Measurements from ENCODE around the gene ANXA1.

Gene ANXA1

DNA sequence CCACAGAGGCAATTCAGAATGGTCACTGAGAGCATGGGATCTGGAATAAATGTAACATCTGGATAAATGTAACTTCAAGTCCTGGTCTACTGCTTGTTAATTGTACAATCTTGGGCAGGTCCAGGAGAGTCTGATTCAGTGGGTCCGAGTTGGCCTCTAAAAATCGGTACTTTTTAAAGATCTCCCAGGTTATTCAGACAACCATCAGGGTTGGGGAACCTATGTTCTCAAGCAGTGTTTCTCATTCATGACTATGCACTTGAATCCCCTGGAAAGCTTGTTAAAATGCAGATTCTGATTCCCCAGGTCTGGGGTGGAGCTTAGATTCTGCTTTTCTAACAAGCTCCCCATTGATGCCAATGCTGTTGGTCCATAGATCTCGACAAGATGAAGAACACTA is 14.8 kb downstream of the ANXA1 start:
- Histone ChIP-seq H3K4me2 (ENCODE audit: low read depth, low read length, poor library complexity, severe bottlenecking) (no peak overlapping the region), H4K20me1 (ENCODE audit: insufficient read depth, low read length, poor library complexity, severe bottlenecking) (no peaks in the 10 kb centered on the region), H3K4me3 (ENCODE audit: low read length, poor library complexity, severe bottlenecking) (no peak overlapping the region), H3F3A (ENCODE audit: low read depth) (no peaks in the 10 kb centered on the region), H3K79me2 (ENCODE audit: insufficient read depth, low read length) (no peaks in the 10 kb centered on the region), H3K9ac (ENCODE audit: low read depth, low read length, poor library complexity, severe bottlenecking) (no peak overlapping the region), H3K9me3 (ENCODE audit: insufficient read depth, low read depth, low read length) (no peaks in the 10 kb centered on the region), H2AFZ (ENCODE audit: low read length) (no peak overlapping the region), H3K27me3 (ENCODE audit: insufficient read depth, low read length, poor library complexity, severe bottlenecking) (no peaks in the 10 kb centered on the region), H3K36me3 (ENCODE audit: insufficient read depth, low read length) (peaks cover 72% of the 10 kb centered on the region), H3K4me1 (ENCODE audit: insufficient read depth, low read length, poor library complexity, severe bottlenecking) (peaks cover 36% of the 10 kb centered on the region), H3K9me2 (replicated peaks; ENCODE audit: low read depth, low read length) (no peaks in the 10 kb centered on the region)
- TF ChIP-seq, protein P1, sequence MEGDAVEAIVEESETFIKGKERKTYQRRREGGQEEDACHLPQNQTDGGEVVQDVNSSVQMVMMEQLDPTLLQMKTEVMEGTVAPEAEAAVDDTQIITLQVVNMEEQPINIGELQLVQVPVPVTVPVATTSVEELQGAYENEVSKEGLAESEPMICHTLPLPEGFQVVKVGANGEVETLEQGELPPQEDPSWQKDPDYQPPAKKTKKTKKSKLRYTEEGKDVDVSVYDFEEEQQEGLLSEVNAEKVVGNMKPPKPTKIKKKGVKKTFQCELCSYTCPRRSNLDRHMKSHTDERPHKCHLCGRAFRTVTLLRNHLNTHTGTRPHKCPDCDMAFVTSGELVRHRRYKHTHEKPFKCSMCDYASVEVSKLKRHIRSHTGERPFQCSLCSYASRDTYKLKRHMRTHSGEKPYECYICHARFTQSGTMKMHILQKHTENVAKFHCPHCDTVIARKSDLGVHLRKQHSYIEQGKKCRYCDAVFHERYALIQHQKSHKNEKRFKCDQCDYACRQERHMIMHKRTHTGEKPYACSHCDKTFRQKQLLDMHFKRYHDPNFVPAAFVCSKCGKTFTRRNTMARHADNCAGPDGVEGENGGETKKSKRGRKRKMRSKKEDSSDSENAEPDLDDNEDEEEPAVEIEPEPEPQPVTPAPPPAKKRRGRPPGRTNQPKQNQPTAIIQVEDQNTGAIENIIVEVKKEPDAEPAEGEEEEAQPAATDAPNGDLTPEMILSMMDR (conservative IDR thresholded peaks at IDR 0.05; ENCODE audit: low read length), result no peak
- TF ChIP-seq EZH2phosphoT487 (IDR thresholded peaks at IDR 0.05; ENCODE audit: borderline replicate concordance), result no peak

GRCh38 chr9:73167614-73168013 is 15.9 kb downstream of the ANXA1 start:
- H3K79me2 ChIP-seq (ENCODE audit: insufficient read depth, low read length), result no peaks in the 10 kb centered on the region
- peaks cover 32% of the 10 kb centered on the region for H3K4me1 ChIP-seq (ENCODE audit: insufficient read depth, low read length, poor library complexity, severe bottlenecking)
- no peaks in the 10 kb centered on the region for H4K20me1 ChIP-seq (ENCODE audit: insufficient read depth, low read length, poor library complexity, severe bottlenecking)
- peaks cover 60% of the 10 kb centered on the region for H3K36me3 ChIP-seq (ENCODE audit: insufficient read depth, low read length)
- H3F3A ChIP-seq (ENCODE audit: low read depth), result no peaks in the 10 kb centered on the region
- H3K4me2 ChIP-seq (ENCODE audit: low read depth, low read length, poor library complexity, severe bottlenecking), result peak overlapping the region; percentile 12
- no peak overlapping the region for H3K9ac ChIP-seq (ENCODE audit: low read depth, low read length, poor library complexity, severe bottlenecking)
- no peak overlapping the region for H2AFZ ChIP-seq (ENCODE audit: low read length)
- H3K9me3 ChIP-seq (ENCODE audit: insufficient read depth, low read depth, low read length), result no peaks in the 10 kb centered on the region
- no peak overlapping the region for H3K4me3 ChIP-seq (ENCODE audit: low read length, poor library complexity, severe bottlenecking)
- no peaks in the 10 kb centered on the region for H3K9me2 ChIP-seq (replicated peaks; ENCODE audit: low read depth, low read length)
- H3K27me3 ChIP-seq (ENCODE audit: insufficient read depth, low read length, poor library complexity, severe bottlenecking), result no peaks in the 10 kb centered on the region
- no peak for TF ChIP-seq EZH2phosphoT487 (IDR thresholded peaks at IDR 0.05; ENCODE audit: borderline replicate concordance)
- TF ChIP-seq, protein P1 (conservative IDR thresholded peaks at IDR 0.05; ENCODE audit: low read length), result no peak

GRCh38 chr9:73168298-73168934 is 16.8 kb downstream of the ANXA1 start:
- Histone ChIP-seq H3K9me3 (ENCODE audit: insufficient read depth, low read depth, low read length) (no peaks in the 10 kb centered on the region), H3K4me2 (ENCODE audit: low read depth, low read length, poor library complexity, severe bottlenecking) (no peak overlapping the region), H3K27me3 (ENCODE audit: insufficient read depth, low read length, poor library complexity, severe bottlenecking) (no peaks in the 10 kb centered on the region), H2AFZ (ENCODE audit: low read length) (no peak overlapping the region), H3K4me3 (ENCODE audit: low read length, poor library complexity, severe bottlenecking) (no peak overlapping the region), H3K9ac (ENCODE audit: low read depth, low read length, poor library complexity, severe bottlenecking) (no peak overlapping the region), H3K4me1 (ENCODE audit: insufficient read depth, low read length, poor library complexity, severe bottlenecking) (peaks cover 24% of the 10 kb centered on the region), H3K9me2 (replicated peaks; ENCODE audit: low read depth, low read length) (no peaks in the 10 kb centered on the region), H4K20me1 (ENCODE audit: insufficient read depth, low read length, poor library complexity, severe bottlenecking) (no peaks in the 10 kb centered on the region), H3K79me2 (ENCODE audit: insufficient read depth, low read length) (no peaks in the 10 kb centered on the region), H3F3A (ENCODE audit: low read depth) (no peaks in the 10 kb centered on the region), H3K36me3 (ENCODE audit: insufficient read depth, low read length) (peaks cover 53% of the 10 kb centered on the region)
- TF ChIP-seq, protein P1 (conservative IDR thresholded peaks at IDR 0.05; ENCODE audit: low read length), result no peak

Measured in Loucy (cell line).